K562 (cell line): ENCODE data around the gene GPRASP3. TPM values are rescaled to one million over a fixed set of nuclear protein-coding genes. Genes with fewer than 3 reads are reported as not detected.

Experiments
- ATAC-seq: fragments of 200-7000 bp; cut with Tn5 transposase; 3 replicates; pipeline ENCODE4 v1.9.1; 2020; ENCODE audit warnings: moderate library complexity
- BruUV-seq: library from RNA; stranded (reverse); fragments of 400-500 nt; replicated peaks from 2 replicates; lab custom pipeline; 2021; lab: Mats Ljungman, UMichigan
- CTCF ChIA-PET: fragments of 300-600 bp; formaldehyde crosslinking; extraction: SDS; loops from one replicate; lab custom pipeline; 2021; ENCODE audit warnings: low intra/inter-chr PET ratio; lab: Yijun Ruan, JAX
- POLR2A ChIA-PET: fragments of 300-600, 350-650 bp; sonication (Branson Sonifier 250); formaldehyde crosslinking; extraction: SDS; loops from one replicate; lab custom pipeline; 2021; ENCODE audit warnings: antibody characterized with exemption, inconsistent platforms; lab: Yijun Ruan, JAX
- DNase-seq, 4 experiments: peaks; one replicate each; pipeline versions ENCODE4 v3.0.0 to v3.0.0-alpha.2; 2011 to 2018; ENCODE audit warnings: low spot score in 3 of 4, mixed read lengths in 3 of 4; ENCODE audit errors: extremely low read depth in 1 of 4
- FAIRE-seq: peaks from 2 replicates; lab custom pipeline; 2011; peaks lifted over from hg19 to GRCh38; lab: Jason Lieb, UNC
- H2AFZ ChIP-seq: 2 replicates; pipeline ENCODE4 v1.6.0; 2011; ENCODE audit warnings: low read depth, low read length, control low read depth, inconsistent platforms
- H3K27ac ChIP-seq: fragments of 200-600 bp; 3 replicates; pipeline ENCODE4 v1.8.0; 2011; ENCODE audit warnings: low read depth, mild to moderate bottlenecking, control low read depth, inconsistent platforms, low read length, moderate library complexity, mixed read lengths; ENCODE audit errors: extremely low read depth
- H3K27me3 ChIP-seq, 2 experiments: fragments of 300-600 bp in 1 of 2; 2 replicates in 1 of 2; 3 replicates in 1 of 2; pipeline versions ENCODE4 v1.6.0 to v1.8.0; 2011; ENCODE audit warnings: inconsistent platforms in 2 of 2, low read length in 2 of 2, mild to moderate bottlenecking in 1 of 2, mixed read lengths in 1 of 2, moderate library complexity in 1 of 2; ENCODE audit not compliant: control insufficient read depth in 2 of 2, insufficient read depth in 2 of 2
- H3K36me3 ChIP-seq: fragments of 300-600 bp; 3 replicates; pipeline ENCODE4 v1.8.0; 2011; ENCODE audit warnings: mild to moderate bottlenecking, low read length, inconsistent platforms; ENCODE audit not compliant: control insufficient read depth, insufficient read depth
- H3K4me1 ChIP-seq, 2 experiments: fragments of 200-600 bp in 1 of 2; replicated peaks in 1 of 2; 2 replicates in 1 of 2; 3 replicates in 1 of 2; pipeline versions ENCODE4 v1.5.1 to v1.8.0; 2011; ENCODE audit warnings: inconsistent platforms in 2 of 2, low read length in 2 of 2, mild to moderate bottlenecking in 1 of 2, mixed read lengths in 1 of 2, moderate library complexity in 1 of 2; ENCODE audit not compliant: control insufficient read depth in 2 of 2, insufficient read depth in 2 of 2
- H3K4me2 ChIP-seq: 2 replicates; pipeline ENCODE4 v1.6.1; 2011; ENCODE audit warnings: low read length, control low read depth, inconsistent platforms, mixed read lengths; ENCODE audit not compliant: insufficient read depth
- H3K4me3 ChIP-seq: fragments of 200-600 bp; sonication (generic), shearing (Covaris generic); 2 replicates; pipeline ENCODE4 v1.5.1; 2016; ENCODE audit warnings: control low read depth, inconsistent platforms
- H3K79me2 ChIP-seq: fragments of 200-600 bp; 3 replicates; pipeline ENCODE4 v1.8.0; 2011; ENCODE audit warnings: low read length, inconsistent platforms; ENCODE audit not compliant: control insufficient read depth, insufficient read depth
- H3K9ac ChIP-seq, 2 experiments: 2 replicates each; pipeline versions ENCODE4 v1.6.0 to v1.6.1; 2011; ENCODE audit warnings: low read depth in 2 of 2, low read length in 2 of 2, control low read depth in 1 of 2, inconsistent platforms in 1 of 2, mild to moderate bottlenecking in 1 of 2, mixed read lengths in 1 of 2; ENCODE audit not compliant: insufficient read depth in 1 of 2
- H3K9me1 ChIP-seq: one replicate; pipeline ENCODE4 v1.6.0; 2011; ENCODE audit warnings: inconsistent platforms, mild to moderate bottlenecking, low read length, moderate library complexity; ENCODE audit not compliant: control insufficient read depth, insufficient read depth
- H3K9me3 ChIP-seq: replicated peaks from 2 replicates; pipeline ENCODE4 v1.5.1; 2011; ENCODE audit warnings: low read depth, low read length, inconsistent platforms; ENCODE audit not compliant: control insufficient read depth, insufficient read depth
- H4K20me1 ChIP-seq: replicated peaks from 2 replicates; pipeline ENCODE4 v1.6.1; 2011; ENCODE audit warnings: low read length, inconsistent platforms, mixed read lengths; ENCODE audit not compliant: control insufficient read depth, insufficient read depth
- ARID1B ChIP-seq: fragments of 450-650 bp; IDR thresholded peaks from 2 replicates; pipeline ENCODE4 v1.6.1; 2016; ENCODE audit warnings: antibody characterized with exemption, mild to moderate bottlenecking, inconsistent platforms
- CBX5 ChIP-seq: IDR thresholded peaks from 2 replicates; pipeline ENCODE4 v1.6.1; 2014; ENCODE audit warnings: low read depth, borderline replicate concordance
- DACH1 ChIP-seq: fragments of 450-650 bp; IDR thresholded peaks from 2 replicates; pipeline ENCODE4 v1.6.1; 2018; ENCODE audit not compliant: partially characterized antibody
- JUND ChIP-seq, 2 experiments: IDR thresholded peaks; 2 replicates in 1 of 2; 3 replicates in 1 of 2; pipeline ENCODE4 v1.6.1; 2011; ENCODE audit warnings: borderline replicate concordance in 2 of 2, low read depth in 2 of 2, low read length in 2 of 2, improper control_type of control experiment in 1 of 2, missing biosample characterization in 1 of 2, missing genetic modification characterization in 1 of 2, missing genetic modification reagents in 1 of 2
- U2AF2 ChIP-seq: fragments of 200-400 bp; formaldehyde crosslinking; optimal IDR thresholded peaks from 2 replicates; pipeline ENCODE3; 2017; ENCODE audit warnings: low read depth, mild to moderate bottlenecking, low read length
- YY1 ChIP-seq, 3 experiments: IDR thresholded peaks; 2 replicates each; pipeline ENCODE4 v1.6.1; 2011; ENCODE audit warnings: low read length in 2 of 3, mild to moderate bottlenecking in 2 of 3, moderate library complexity in 2 of 3, borderline replicate concordance in 1 of 3, control low read depth in 1 of 3, low read depth in 1 of 3; ENCODE audit not compliant: insufficient read depth in 3 of 3, insufficient replicate concordance in 2 of 3, control insufficient read depth in 1 of 3, insufficient read length in 1 of 3; ENCODE audit errors: extremely low read depth in 1 of 3
- ZNF24 ChIP-seq: fragments of 450-650 bp; IDR thresholded peaks from 2 replicates; pipeline ENCODE4 v1.6.1; 2016
- ZNF717 ChIP-seq: fragments of 250-450 bp; sonication (Bioruptor Pico); IDR thresholded peaks from 2 replicates; pipeline ENCODE4 v1.5.0; 2021
- WGBS: fragments of 100-300 bp; shearing (Covaris generic); methylation state at CpG from one replicate; pipeline ENCODE4 v1.1.6; 2016; ENCODE audit warnings: low coverage, mixed read lengths; ENCODE audit not compliant: insufficient coverage; ENCODE audit errors: missing lambda C conversion rate; 5-methylcytosine and 5-hydroxymethylcytosine counted together
- in situ Hi-C: fragments of 300-500 bp; cut with MboI; formaldehyde crosslinking; loops from 4 replicates; pipeline ENCODE4 v1.15.0; 2018; ENCODE audit warnings: inconsistent platforms, mixed read lengths
- intact Hi-C: fragments of 100-400 bp; cut with micrococcal nuclease; formaldehyde crosslinking; loops from 2 replicates; pipeline ENCODE4 v1.14.2; 2022
- polyA plus RNA-seq, 8 experiments: library from polyadenylated mRNA; depleted of rRNA in 4 of 8; stranded (reverse) in 5 of 8; unstranded in 3 of 8; fragments of >200 nt; fragmentation: Nextera tagmentation in 2 of 8; fragmentation: Illumina TruSeq in 1 of 8; extraction: Ambion mirVana in 2 of 8; extraction: Trizol in 1 of 8; gene quantifications; 2 replicates each; pipeline versions ENCODE4 v1.2.1 to v1.2.3, GENCODE V29; 2011 to 2014; ENCODE audit warnings: inconsistent platforms in 1 of 8, missing spikeins in 1 of 8
- total RNA-seq, 7 experiments: library from RNA; depleted of rRNA in 6 of 7; stranded (reverse); fragments of >200 nt in 6 of 7; fragmentation: Illumina TruSeq in 2 of 7; extraction: Trizol in 2 of 7; gene quantifications; 2 replicates each; pipeline versions ENCODE4 v1.2.1 to v1.2.3, GENCODE V29; 2011 to 2021; ENCODE audit warnings: low replicate concordance in 1 of 7
- TF ChIP-seq, protein P1 (sequence below): fragments of 150-350 bp; conservative IDR thresholded peaks from 2 replicates; pipeline ENCODE4 v1.6.1; 2014; ENCODE audit warnings: low read length
- TF ChIP-seq, protein P2 (sequence below): IDR thresholded peaks from 3 replicates; pipeline ENCODE4 v1.6.1; 2011; ENCODE audit warnings: borderline replicate concordance, mild to moderate bottlenecking, moderate library complexity; ENCODE audit not compliant: insufficient read length; ENCODE audit errors: extremely low read depth

GPRASP3 gene
- total and polyA plus RNA-seq, 9 of the 15 experiments (the other 6 are each of a cell fraction or from before 2014, with no cell fraction given), result 0.50 to 1.9 (median 1.1) TPM

GRCh38 chrX:102712216-102712966, 8.2 kb upstream of the GPRASP3 start, which contains the start of gene GPRASP2 (continued):
- peak in 2 of 3 experiments; percentile 37 to 65 for TF ChIP-seq YY1 (IDR thresholded peaks at IDR 0.05; ENCODE audit: borderline replicate concordance in 1 of 3, control insufficient read depth in 1 of 3, extremely low read depth in 1 of 3, insufficient read depth in 3 of 3, insufficient read length in 1 of 3, insufficient replicate concordance in 2 of 3, low read depth in 1 of 3, low read length in 2 of 3)
- TF ChIP-seq DACH1, result no peak

GRCh38 chrX:102712981-102713625, 7.4 kb upstream of the GPRASP3 start:
- peak; percentile 26 to 55 (median 36) for DNase-seq
- POLR2A ChIA-PET, result no interaction called here
- no TSS peak for BruUV-seq
- TF ChIP-seq, protein P1, sequence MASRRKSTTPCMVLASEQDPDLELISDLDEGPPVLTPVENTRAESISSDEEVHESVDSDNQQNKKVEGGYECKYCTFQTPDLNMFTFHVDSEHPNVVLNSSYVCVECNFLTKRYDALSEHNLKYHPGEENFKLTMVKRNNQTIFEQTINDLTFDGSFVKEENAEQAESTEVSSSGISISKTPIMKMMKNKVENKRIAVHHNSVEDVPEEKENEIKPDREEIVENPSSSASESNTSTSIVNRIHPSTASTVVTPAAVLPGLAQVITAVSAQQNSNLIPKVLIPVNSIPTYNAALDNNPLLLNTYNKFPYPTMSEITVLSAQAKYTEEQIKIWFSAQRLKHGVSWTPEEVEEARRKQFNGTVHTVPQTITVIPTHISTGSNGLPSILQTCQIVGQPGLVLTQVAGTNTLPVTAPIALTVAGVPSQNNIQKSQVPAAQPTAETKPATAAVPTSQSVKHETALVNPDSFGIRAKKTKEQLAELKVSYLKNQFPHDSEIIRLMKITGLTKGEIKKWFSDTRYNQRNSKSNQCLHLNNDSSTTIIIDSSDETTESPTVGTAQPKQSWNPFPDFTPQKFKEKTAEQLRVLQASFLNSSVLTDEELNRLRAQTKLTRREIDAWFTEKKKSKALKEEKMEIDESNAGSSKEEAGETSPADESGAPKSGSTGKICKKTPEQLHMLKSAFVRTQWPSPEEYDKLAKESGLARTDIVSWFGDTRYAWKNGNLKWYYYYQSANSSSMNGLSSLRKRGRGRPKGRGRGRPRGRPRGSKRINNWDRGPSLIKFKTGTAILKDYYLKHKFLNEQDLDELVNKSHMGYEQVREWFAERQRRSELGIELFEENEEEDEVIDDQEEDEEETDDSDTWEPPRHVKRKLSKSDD, result no peak
- no peak for TF ChIP-seq ARID1B
- TF ChIP-seq, protein P2, sequence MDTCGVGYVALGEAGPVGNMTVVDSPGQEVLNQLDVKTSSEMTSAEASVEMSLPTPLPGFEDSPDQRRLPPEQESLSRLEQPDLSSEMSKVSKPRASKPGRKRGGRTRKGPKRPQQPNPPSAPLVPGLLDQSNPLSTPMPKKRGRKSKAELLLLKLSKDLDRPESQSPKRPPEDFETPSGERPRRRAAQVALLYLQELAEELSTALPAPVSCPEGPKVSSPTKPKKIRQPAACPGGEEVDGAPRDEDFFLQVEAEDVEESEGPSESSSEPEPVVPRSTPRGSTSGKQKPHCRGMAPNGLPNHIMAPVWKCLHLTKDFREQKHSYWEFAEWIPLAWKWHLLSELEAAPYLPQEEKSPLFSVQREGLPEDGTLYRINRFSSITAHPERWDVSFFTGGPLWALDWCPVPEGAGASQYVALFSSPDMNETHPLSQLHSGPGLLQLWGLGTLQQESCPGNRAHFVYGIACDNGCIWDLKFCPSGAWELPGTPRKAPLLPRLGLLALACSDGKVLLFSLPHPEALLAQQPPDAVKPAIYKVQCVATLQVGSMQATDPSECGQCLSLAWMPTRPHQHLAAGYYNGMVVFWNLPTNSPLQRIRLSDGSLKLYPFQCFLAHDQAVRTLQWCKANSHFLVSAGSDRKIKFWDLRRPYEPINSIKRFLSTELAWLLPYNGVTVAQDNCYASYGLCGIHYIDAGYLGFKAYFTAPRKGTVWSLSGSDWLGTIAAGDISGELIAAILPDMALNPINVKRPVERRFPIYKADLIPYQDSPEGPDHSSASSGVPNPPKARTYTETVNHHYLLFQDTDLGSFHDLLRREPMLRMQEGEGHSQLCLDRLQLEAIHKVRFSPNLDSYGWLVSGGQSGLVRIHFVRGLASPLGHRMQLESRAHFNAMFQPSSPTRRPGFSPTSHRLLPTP, result no peak
- TF ChIP-seq JUND (IDR thresholded peaks at IDR 0.05; ENCODE audit: borderline replicate concordance, low read depth, low read length), result 0 out of 2 replicates have a peak, but pooled peaks have one; percentile 38
- TF ChIP-seq JUND (tag; IDR thresholded peaks at IDR 0.05; ENCODE audit: borderline replicate concordance, low read depth, low read length), result no peak
- TF ChIP-seq ZNF717, result no peak
- TF ChIP-seq U2AF2, result no peak
- no peak for TF ChIP-seq ZNF24
- TF ChIP-seq CBX5, result no peak

More at GRCh38 chrX:102712981-102713625, 7.4 kb upstream of the GPRASP3 start:
- CTCF ChIA-PET, result no interaction called here
- Histone ChIP-seq H2AFZ (peak overlapping the region; percentile 85), H3K9me1 (no peaks in the 10 kb centered on the region), H3K4me1 (peaks cover 3 to 14% of the 10 kb centered on the region in 2 experiments; a peak in 4 of 5 replicates), H3K9ac (peak overlapping the region; percentile 63 to 87), H3K4me3 (peak overlapping the region; percentile 51), H3K79me2 (no peaks in the 10 kb centered on the region), H4K20me1 (no peaks in the 10 kb centered on the region), H3K36me3 (no peaks in the 10 kb centered on the region), H3K27me3 (0 out of 5 replicates have a peak, but pooled peaks cover 0 to 4% of the 10 kb centered on the region in 2 experiments), H3K9me3 (no peaks in the 10 kb centered on the region), H3K4me2 (peak overlapping the region; percentile 76), H3K27ac (no peak overlapping the region; the same call in 2 of the 3 replicates)
- ATAC-seq (peak; percentile 85), FAIRE-seq (peak; percentile 85)
- 2% methylated on average over 11 of the region's 23 CpGs for WGBS
- intact Hi-C loops (loop anchor here (10.0 kb wide), 3 partner anchors 118 to 152 kb away; partner anchors contain the start of gene ARMCX5), in situ Hi-C loops (no loop called here)
